ENCODE data around the gene FFAR1.

FFAR1 gene

DNA sequence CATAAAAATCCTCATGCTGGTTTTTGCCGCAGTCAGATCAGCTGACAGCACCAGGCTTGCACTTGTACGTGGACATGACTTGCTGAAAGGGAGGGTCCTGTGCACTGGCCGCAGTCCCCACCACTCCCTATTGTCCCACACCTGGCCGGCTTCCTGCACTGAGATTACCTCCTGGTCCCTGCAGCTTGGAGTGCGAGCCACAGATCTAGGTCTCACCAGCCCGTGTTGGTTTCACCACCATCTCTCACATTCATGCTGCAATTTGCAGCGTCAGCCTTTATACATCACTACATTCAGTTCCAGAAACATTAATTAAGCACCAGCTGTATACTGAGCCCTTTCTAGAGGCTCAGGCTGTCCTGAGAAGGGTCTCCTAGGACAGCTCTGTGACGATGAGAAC is 33.7 kb upstream of the FFAR1 start:
- TF ChIP-seq, protein P1, sequence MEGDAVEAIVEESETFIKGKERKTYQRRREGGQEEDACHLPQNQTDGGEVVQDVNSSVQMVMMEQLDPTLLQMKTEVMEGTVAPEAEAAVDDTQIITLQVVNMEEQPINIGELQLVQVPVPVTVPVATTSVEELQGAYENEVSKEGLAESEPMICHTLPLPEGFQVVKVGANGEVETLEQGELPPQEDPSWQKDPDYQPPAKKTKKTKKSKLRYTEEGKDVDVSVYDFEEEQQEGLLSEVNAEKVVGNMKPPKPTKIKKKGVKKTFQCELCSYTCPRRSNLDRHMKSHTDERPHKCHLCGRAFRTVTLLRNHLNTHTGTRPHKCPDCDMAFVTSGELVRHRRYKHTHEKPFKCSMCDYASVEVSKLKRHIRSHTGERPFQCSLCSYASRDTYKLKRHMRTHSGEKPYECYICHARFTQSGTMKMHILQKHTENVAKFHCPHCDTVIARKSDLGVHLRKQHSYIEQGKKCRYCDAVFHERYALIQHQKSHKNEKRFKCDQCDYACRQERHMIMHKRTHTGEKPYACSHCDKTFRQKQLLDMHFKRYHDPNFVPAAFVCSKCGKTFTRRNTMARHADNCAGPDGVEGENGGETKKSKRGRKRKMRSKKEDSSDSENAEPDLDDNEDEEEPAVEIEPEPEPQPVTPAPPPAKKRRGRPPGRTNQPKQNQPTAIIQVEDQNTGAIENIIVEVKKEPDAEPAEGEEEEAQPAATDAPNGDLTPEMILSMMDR (IDR thresholded peaks at IDR 0.05; ENCODE audit: low read depth, low read length) = no peak
- no peak overlapping the region for H3K4me3 ChIP-seq (replicated peaks in 1 of 2; ENCODE audit: low read depth in 2 of 2, low read length in 2 of 2)
- DNase-seq (ENCODE audit: low read depth in 2 of 2) = no peak

DNA sequence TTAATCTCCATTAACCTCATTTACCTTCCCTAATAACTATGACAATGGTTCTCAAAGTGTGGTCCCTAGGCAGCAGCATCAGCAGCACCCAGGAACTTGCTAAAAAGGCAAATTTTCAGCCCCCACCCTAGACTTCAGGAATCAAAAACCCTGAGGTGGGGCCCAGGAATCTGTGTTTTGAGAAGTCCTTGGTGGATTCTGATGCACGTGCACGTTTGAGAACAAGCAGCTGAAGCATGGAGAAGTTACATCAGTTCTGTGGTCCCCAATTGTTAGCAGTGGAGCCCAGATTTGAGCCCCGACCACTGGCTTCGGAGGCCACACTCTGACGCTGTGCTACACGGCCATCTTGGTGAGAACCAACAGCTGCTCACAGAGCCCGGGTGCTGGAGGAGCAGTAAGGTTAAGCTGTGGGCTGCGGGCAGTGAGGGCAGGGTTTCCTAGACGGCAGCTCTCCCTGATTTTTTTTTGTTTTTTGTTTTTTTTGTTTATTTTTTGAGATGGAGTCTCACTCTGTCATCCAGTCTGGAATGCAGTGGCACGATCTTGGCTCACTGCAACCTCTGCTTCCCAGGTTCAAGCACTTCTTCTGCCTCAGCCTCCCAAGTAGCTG is 32.7 kb upstream of the FFAR1 start:
- TF ChIP-seq, protein P1 (IDR thresholded peaks at IDR 0.05; ENCODE audit: low read depth, low read length) = no peak
- no peak overlapping the region for H3K4me3 ChIP-seq (replicated peaks in 1 of 2; ENCODE audit: low read depth in 2 of 2, low read length in 2 of 2)
- no peak for DNase-seq (ENCODE audit: low read depth in 2 of 2)

DNA sequence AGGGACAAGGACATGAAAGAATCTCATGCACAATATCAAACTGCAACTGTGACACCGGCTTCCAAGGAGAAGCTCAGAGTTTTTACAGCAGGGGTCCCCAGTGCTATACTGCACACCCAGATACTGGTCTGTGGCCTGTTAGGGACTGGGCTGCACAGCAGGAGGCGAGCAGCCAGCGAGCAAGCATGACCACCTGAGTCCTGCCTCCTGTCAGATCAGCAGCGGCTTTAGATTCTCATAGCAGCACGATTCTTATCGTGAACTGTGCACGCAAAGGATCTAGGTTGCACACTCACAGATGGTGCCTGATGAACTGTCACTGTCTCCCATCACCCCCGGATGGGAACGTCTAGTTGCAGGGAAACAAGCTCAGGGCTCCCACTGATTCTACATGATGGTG is 31.8 kb upstream of the FFAR1 start:
- no peak for DNase-seq (ENCODE audit: low read depth in 2 of 2)
- TF ChIP-seq, protein P1 (IDR thresholded peaks at IDR 0.05; ENCODE audit: low read depth, low read length) = no peak
- H3K4me3 ChIP-seq (replicated peaks in 1 of 2; ENCODE audit: low read depth in 2 of 2, low read length in 2 of 2) = no peak overlapping the region

DNA sequence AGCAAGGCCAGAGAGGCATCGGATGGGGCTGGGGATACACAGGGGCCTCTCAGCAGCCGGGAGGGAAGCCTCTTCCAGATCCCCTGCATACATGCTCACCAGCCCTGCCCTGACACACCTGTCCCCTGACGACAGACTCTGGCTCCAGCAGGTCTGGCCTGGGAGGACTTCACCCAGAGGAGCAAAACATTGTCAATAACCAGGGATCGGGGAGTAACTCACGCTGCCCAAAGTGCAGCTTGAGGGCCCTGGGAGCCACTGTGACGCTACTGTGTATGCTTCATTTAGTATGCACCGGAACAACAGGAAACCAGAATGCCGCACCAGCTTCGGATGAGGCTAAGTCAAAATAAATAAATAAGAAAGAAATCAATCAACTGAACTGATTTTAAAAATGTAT is 31.1 kb upstream of the FFAR1 start:
- DNase-seq (ENCODE audit: low read depth in 2 of 2) = no peak
- no peak overlapping the region for H3K4me3 ChIP-seq (replicated peaks in 1 of 2; ENCODE audit: low read depth in 2 of 2, low read length in 2 of 2)
- TF ChIP-seq, protein P1 (IDR thresholded peaks at IDR 0.05; ENCODE audit: low read depth, low read length) = no peak

DNA sequence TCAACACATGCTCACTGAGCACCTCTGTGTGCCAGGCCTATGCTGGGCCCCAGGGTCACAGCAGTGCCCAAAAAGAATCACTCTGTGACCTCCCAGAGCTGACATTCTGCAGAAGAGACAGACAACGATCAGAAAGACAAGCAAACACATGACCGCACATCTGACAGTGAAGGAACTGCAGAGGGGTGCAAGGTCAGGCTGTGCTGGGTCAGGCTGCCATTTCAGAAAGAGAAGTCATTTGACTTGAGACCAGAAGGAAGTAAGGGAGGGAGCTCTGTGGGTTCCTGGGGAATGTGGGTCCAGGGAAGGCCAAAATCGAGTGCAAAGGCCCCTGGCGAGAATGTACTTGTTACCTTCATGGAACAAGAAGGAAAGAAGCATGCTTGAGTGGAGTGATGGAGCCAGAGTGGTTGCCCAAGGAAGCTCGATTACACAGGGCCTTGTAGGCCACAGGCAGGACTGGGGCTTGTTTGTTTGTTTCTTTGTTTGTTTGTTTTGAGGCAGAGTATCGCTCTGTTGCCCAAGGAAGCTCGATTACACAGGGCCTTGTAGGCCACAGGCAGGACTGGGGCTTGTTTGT is 30.1 kb upstream of the FFAR1 start:
- TF ChIP-seq, protein P1 (IDR thresholded peaks at IDR 0.05; ENCODE audit: low read depth, low read length) = no peak
- no peak for DNase-seq (ENCODE audit: low read depth in 2 of 2)
- no peak overlapping the region for H3K4me3 ChIP-seq (replicated peaks in 1 of 2; ENCODE audit: low read depth in 2 of 2, low read length in 2 of 2)

DNA sequence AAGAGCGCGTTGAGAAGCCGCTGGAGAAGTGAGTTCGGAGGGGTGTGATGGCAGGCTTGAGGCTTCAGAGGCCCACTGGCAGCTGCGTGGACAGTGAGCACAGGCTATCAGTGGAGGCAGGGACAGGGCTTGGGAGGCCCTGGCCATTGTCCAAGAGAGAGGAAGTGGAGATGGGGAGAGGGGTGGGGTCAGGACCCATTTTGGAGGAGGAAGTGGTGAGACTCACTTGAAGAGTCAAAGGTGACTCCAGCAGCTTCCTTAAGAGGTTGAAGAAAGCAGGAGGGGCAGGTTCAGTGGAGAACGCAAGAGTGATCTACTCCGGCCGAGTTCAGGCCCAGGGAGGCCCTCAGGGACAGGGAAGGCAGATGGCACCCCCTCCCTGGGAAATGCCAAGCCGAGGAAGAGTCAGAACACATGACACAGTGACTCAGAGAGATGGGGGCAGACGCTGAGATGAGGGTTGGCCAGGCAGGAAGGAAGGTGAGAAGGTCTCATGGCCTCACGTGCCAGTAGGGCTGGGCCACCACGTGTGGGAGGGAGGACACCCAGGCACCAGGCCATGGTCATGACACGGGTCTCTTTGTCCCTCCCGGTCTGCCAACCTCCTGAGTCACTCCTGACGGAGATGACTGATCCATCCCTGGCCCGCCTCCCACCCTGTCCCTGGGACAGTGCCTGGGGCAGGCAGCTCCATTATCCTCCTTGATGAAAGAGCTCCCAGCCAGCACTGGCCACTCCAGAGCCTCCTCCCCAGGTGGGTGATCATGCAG is 28.8 kb upstream of the FFAR1 start:
- peak; percentile 79 to 84 for DNase-seq (ENCODE audit: low read depth in 2 of 2)
- no peak overlapping the region for H3K4me3 ChIP-seq (replicated peaks in 1 of 2; ENCODE audit: low read depth in 2 of 2, low read length in 2 of 2)
- TF ChIP-seq, protein P1 (IDR thresholded peaks at IDR 0.05; ENCODE audit: low read depth, low read length) = no peak
